Testis (tissue), 3 donors: ENCODE measurements around the gene RAB17. TPM values are rescaled to one million over a fixed set of nuclear protein-coding genes. Genes with fewer than 3 reads are reported as not detected.

ENCODE experiments used
- DNase-seq: peaks from one replicate; pipeline ENCODE4 v3.0.0-alpha.2; 2019
- H3K27ac ChIP-seq, 2 donors: fragments of 200-600 bp; sonication (generic); one replicate each; pipeline ENCODE4 v1.5.1; 2019
- H3K27me3 ChIP-seq: fragments of 200-600 bp; sonication (generic); one replicate; pipeline ENCODE4 v1.5.1; 2019
- H3K36me3 ChIP-seq: fragments of 200-600 bp; sonication (generic); one replicate; pipeline ENCODE4 v1.5.1; 2017; ENCODE audit warnings: low read depth; ENCODE audit errors: missing control alignments
- H3K4me1 ChIP-seq: fragments of 200-600 bp; sonication (generic); one replicate; pipeline ENCODE4 v1.5.1; 2019
- H3K4me3 ChIP-seq, 2 donors: fragments of 200-600 bp; sonication (generic); one replicate each; pipeline ENCODE4 v1.5.1; 2017 to 2019
- H3K9me3 ChIP-seq: fragments of 200-600 bp; sonication (generic); one replicate; pipeline ENCODE4 v1.5.1; 2017
- POLR2A ChIP-seq: fragments of 450-650 bp; IDR thresholded peaks from one replicate; pipeline ENCODE4 v1.6.1; 2017; ENCODE audit warnings: antibody characterized with exemption, mild to moderate bottlenecking, moderate library complexity
- WGBS, 2 donors: methylation state at CpG; one replicate each; pipeline ENCODE4 v1.1.5; 2018; 5-methylcytosine and 5-hydroxymethylcytosine counted together
- intact Hi-C: fragments of 100-400 bp; cut with DNase I; formaldehyde crosslinking; loops from one replicate; pipeline ENCODE4 v1.15.1; 2023; ENCODE audit warnings: low total_unique reads
- polyA plus RNA-seq: library from polyadenylated mRNA; stranded (reverse); fragments of 350-450 nt; fragmentation: Illumina TruSeq; extraction: RNeasy Lipid Tissue Mini Kit (QIAGEN cat#74804); gene quantifications from one replicate; pipeline ENCODE4 v1.2.3, GENCODE V29; 2014; ENCODE audit warnings: low read depth, low replicate concordance; ENCODE audit not compliant: insufficient read depth
- total RNA-seq, 2 donors: library from RNA; depleted of rRNA; stranded (reverse); fragments of >200 nt; gene quantifications; one replicate each; pipeline ENCODE4 v1.2.3, GENCODE V29; 2016
- TF ChIP-seq, protein P1 (sequence below), 3 experiments: fragments of 450-650 bp in 2 of 3; fragments of 200-600 bp in 1 of 3; sonication (generic) in 1 of 3; IDR thresholded peaks; one replicate each; pipeline ENCODE4 v1.5.1; 2016 to 2019; ENCODE audit warnings: antibody characterized with exemption in 3 of 3, mild to moderate bottlenecking in 2 of 3, moderate library complexity in 1 of 3

Gene RAB17
- total and polyA plus RNA-seq, 3 donors from 2014 or later, result 3.2 to 6.3 (median 3.2) TPM

GRCh38 chr2:237593596-237594320 lies 3.2 kb upstream of the RAB17 start:
- H3K4me3 ChIP-seq, result no peak overlapping the region
- TF ChIP-seq, protein P1, sequence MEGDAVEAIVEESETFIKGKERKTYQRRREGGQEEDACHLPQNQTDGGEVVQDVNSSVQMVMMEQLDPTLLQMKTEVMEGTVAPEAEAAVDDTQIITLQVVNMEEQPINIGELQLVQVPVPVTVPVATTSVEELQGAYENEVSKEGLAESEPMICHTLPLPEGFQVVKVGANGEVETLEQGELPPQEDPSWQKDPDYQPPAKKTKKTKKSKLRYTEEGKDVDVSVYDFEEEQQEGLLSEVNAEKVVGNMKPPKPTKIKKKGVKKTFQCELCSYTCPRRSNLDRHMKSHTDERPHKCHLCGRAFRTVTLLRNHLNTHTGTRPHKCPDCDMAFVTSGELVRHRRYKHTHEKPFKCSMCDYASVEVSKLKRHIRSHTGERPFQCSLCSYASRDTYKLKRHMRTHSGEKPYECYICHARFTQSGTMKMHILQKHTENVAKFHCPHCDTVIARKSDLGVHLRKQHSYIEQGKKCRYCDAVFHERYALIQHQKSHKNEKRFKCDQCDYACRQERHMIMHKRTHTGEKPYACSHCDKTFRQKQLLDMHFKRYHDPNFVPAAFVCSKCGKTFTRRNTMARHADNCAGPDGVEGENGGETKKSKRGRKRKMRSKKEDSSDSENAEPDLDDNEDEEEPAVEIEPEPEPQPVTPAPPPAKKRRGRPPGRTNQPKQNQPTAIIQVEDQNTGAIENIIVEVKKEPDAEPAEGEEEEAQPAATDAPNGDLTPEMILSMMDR (IDR thresholded peaks at IDR 0.05), result no peak
- no peak for TF ChIP-seq POLR2A
- H3K4me1 ChIP-seq, result peaks cover 12% of the 10 kb centered on the region
- H3K36me3 ChIP-seq, result no peaks in the 10 kb centered on the region
- DNase-seq, result no peak
- no peak overlapping the region for H3K27ac ChIP-seq
- no peaks in the 10 kb centered on the region for H3K27me3 ChIP-seq
- 93 to 97% methylated on average over 14 to 17 of the region's 17 CpGs for WGBS, 2 donors
- intact Hi-C loops, result no loop called here
- H3K9me3 ChIP-seq, result no peaks in the 10 kb centered on the region

- Histone ChIP-seq H3K9me3 (no peaks in the 10 kb centered on the region), H3K36me3 (no peaks in the 10 kb centered on the region), H3K27me3 (no peaks in the 10 kb centered on the region), H3K4me3 (no peak overlapping the region), H3K4me1 (peaks cover 12% of the 10 kb centered on the region), H3K27ac (no peak overlapping the region)
- no peak for TF ChIP-seq POLR2A
- TF ChIP-seq, protein P1 (IDR thresholded peaks at IDR 0.05), result no peak
- WGBS, 2 donors, result 76 to 78% methylated on average over 2 to 10 of the region's 10 CpGs
- no peak for DNase-seq
- intact Hi-C loops, result no loop called here
These were observed 2.5 kb upstream of the RAB17 start for GRCh38 chr2:237593036-237593435.

- no peaks in the 10 kb centered on the region for H3K36me3 ChIP-seq
- no peaks in the 10 kb centered on the region for H3K9me3 ChIP-seq
- peaks cover 12% of the 10 kb centered on the region for H3K4me1 ChIP-seq
- TF ChIP-seq POLR2A, result no peak
- TF ChIP-seq, protein P1 (IDR thresholded peaks at IDR 0.05), result no peak
- no peaks in the 10 kb centered on the region for H3K27me3 ChIP-seq
- intact Hi-C loops, result no loop called here
- no peak overlapping the region for H3K4me3 ChIP-seq
- no peak for DNase-seq
- H3K27ac ChIP-seq, result no peak overlapping the region
- 91 to 94% methylated on average over 6 to 18 of the region's 18 CpGs for WGBS, 2 donors
These were observed 2.0 kb upstream of the RAB17 start for GRCh38 chr2:237592425-237592980.

DNA sequence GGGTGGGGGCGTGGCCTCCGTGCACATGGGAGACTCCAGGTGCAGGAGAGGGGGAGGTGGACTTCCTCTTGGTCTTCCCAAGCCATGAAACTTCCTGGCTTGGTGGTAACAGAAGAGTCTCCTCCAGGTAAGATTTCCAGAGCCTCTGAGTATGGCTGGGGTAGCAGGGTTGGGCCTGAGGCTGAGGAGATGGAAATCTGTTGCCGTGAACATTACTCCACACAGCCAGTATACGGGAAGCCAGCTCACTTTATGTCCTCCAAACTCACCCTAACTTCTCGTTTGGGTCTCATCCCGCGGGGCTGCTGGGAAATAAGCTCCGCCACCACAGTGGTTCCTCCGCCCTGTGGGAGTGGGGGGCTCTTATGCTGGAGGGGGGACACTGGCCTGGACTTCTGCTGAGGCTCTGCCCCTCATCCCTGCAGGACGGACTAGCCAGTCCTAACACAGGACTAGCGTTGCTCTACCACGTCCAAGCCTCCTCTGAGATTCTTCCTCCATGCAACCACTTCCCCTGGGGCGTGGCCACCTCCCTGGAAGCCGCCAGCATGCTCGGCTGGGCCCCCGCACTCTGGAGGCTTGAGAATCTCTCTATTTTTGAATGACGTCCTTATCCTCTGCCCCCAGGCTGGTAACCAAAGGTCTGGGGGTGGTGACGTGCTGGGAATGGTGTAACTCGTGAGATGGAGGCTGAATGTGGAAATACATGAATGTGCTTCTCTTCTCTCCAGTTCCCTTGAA lies 777 bp upstream of the RAB17 start:
- Histone ChIP-seq H3K36me3 (no peaks in the 10 kb centered on the region), H3K27ac (no peak overlapping the region), H3K9me3 (no peaks in the 10 kb centered on the region), H3K4me1 (peaks cover 12% of the 10 kb centered on the region), H3K27me3 (no peaks in the 10 kb centered on the region), H3K4me3 (no peak overlapping the region)
- WGBS, 2 donors, result 58 to 73% methylated on average over 8 to 19 of the region's 19 CpGs
- TF ChIP-seq POLR2A, result no peak
- TF ChIP-seq, protein P1 (IDR thresholded peaks at IDR 0.05), result no peak
- intact Hi-C loops, result no loop called here
- no peak for DNase-seq
